ENCODE data around the gene LACTB.

LACTB gene

DNA sequence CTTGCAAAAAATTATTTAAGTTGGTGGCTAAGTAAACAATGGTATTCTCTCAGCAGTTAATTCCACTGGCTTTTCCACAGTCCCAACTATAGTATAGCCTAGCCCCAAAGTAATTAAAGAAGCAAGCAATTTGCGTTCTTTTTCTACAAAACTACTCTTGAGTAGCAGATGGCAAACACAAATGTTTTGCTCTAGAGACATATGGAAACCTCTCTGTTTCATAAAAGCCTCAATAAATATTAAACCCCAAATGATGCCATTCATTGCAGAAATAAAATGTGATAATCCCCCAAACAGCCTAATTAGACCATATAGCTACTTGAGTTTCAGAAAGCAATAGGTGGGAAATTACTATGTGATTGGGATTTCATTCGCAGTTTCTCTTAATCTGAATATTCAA is 59.1 kb downstream of the LACTB start:
- DNase-seq, result no peak

DNA sequence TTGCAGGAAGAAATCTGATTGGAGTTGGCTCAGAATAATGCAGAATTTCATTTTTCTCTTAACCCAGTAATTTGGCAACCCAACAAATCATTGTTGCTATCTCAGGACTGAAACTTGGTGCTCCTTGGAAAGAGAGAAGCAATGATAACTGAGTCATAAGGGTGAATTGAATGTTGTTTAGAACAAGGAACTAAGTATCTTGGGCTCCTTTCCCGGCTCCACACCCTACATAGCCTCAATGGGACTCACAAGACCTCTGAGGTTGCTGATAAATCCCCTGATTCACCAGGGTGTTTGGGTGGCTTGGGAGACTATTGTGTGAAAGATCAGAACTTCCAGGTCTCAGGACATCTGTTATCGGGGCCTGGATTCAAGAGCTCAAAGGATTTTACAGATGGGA is 60.0 kb downstream of the LACTB start:
- DNase-seq, result no peak

GRCh38 chr15:63185206-63185605 is 63.5 kb downstream of the LACTB start:
- no peak for DNase-seq

- DNase-seq, result no peak
Observed at GRCh38 chr15:63186065-63186464, 64.4 kb downstream of the LACTB start.

DNA sequence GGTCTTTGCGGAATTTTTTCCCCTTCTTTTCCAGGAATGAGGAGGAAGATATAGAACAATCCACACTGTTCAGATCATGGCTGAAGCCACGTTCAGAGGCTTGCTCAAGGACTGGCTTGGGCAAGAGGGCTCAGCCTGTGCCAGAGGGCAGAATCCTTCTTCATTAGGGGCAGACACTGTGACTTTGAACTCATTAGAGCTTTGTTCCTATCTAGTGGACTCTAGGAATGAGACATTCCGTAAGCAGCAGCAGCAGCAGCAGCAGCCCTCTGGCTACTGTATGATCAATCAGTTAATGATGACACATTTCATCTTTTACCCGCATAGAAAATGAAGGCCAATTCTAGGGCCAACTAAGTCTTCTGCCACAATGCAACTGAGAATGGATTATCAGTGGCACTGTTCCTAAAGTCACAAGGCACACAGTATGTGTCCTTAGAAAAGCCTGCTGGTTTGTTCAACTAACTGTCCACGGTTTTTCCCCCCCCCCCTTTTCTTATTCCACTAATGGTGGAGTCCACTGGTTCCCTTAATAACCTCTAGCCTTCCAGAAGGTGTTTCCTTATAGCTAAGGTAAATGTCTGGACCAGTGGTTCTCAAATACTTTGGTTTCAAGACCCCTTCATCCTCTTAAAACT is 66.0 kb downstream of the LACTB start:
- DNase-seq, result no peak

- no peak for DNase-seq
Observed at GRCh38 chr15:63188247-63188925, 66.7 kb downstream of the LACTB start.

- peak; percentile 76 for DNase-seq
Observed at GRCh38 chr15:63188926-63189871, 67.5 kb downstream of the LACTB start, which contains the start of gene RAB8B. RAB8B (plus strand) TSS chr15:63189606; CDS start chr15:63189625, 19 bp downstream.

DNA sequence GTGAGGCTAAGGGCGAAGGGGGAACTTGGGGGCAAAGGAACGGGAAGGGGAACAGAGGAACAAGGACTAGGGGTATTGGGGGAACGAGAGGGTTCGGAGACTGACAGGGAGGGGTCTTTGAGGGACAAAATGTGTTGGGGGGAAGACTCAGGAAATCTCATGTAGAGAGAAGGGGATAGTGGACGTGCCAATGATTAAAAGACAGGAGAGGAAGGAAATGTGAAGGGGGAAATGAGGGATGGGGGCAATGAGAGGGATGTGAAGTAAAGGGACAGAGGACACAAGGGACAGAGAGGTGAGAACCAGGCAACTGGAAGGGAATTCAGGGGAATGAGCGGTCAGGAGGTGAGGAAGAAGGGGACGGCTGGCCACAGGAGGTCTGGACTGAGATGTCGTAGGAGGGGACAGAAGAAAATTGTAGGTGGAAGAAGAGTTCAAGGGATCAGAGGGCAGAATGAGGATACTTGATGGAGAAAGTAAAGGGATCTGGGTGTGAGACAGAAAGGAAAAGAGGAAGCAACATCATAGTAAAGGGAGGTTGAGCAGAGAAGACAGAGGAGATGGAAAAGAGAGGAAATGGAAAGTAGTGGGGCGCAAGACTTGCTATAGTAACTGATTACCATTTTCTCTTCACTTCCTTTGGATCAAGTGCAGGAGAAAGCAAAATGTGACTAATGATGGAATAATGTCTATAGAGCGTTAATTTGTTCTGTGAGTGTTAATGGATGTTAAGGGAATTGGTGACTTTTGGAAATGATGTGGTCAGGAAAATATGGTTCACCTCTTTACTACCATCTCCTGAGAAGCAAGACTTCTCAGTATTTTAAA is 68.5 kb downstream of the LACTB start:
- no peak for DNase-seq

DNA sequence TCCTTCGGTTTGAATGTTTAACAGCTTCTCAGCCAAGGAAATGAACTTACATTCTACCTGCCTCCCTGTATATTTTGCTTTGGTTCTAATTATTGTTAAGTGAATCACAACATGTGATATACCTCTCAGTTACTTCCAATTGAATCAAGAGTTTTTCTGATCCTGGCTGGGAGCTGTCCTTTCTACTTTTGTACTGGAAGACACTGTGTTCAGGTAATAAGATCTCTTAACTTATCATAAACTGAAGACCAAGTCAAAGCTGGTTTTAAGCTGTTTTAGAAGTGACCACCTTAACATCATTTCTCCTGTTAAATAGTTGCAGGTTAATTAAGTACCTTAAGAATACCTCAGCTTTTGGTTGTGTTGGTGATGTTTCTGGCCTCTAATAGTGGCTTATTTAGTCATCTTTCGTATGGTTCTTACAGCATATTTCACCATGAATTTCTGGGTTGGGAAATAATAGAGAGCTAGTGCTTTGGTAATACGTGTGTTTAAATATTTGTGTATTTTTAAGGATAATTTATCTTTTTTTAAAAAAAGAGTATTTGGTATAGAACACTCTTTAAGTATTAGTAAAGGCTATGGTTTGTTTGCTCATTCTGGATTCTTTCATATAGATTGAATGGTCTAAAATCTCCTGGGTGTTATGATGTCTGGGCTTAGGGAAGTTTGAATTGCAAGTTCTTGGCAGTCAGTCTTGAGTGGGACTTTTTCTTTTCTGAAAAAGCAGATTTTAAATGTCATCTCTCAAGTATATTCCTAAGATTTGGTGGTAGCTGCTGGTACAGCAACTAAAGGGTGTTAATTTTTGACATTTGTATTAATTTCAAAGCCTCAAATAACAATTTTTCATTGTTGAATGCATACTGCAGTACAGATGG is 69.3 kb downstream of the LACTB start:
- DNase-seq, result no peak

Measured in DMS 273 treated with DMSO at 0.1 percent for 48 hours (cell line).